ENCODE results near the gene CLSTN1.

The CLSTN1 gene

GRCh38 chr1:9710037-9710436 is 113.7 kb downstream of the CLSTN1 start:
- DNase-seq, result no peak

DNA sequence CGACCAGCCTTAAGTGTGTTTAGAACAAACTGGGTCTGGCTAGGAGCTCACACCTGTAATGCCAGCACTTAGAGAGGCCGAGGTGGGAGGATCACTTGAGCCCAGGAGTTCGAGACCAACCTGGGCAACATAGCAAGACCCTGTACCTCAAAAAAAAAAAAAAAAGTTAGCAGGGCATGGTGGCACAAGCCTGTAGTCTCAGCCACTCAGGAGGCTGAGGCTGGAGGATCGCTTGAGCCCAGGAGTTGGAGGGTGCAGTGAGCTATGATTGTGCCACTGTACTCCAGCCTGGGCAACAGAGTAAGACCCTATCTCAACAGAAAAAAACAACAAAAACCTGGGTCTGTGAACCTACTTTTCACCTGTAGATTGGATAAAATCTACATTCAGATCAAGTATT is 117.6 kb downstream of the CLSTN1 start:
- DNase-seq, result no peak

GRCh38 chr1:9705337-9706093 is 118.2 kb downstream of the CLSTN1 start:
- DNase-seq, result no peak

- DNase-seq, result no peak
These were observed 120.1 kb downstream of the CLSTN1 start for GRCh38 chr1:9703681-9704080.

- no peak for DNase-seq
These were observed 120.6 kb downstream of the CLSTN1 start for GRCh38 chr1:9703165-9703509.

- no peak for DNase-seq
These were observed 122.1 kb downstream of the CLSTN1 start for GRCh38 chr1:9701665-9702064.

- DNase-seq, result no peak
These were observed 123.4 kb downstream of the CLSTN1 start for GRCh38 chr1:9700340-9700739.

GRCh38 chr1:9699361-9699760 is 124.4 kb downstream of the CLSTN1 start:
- DNase-seq, result no peak

DNA sequence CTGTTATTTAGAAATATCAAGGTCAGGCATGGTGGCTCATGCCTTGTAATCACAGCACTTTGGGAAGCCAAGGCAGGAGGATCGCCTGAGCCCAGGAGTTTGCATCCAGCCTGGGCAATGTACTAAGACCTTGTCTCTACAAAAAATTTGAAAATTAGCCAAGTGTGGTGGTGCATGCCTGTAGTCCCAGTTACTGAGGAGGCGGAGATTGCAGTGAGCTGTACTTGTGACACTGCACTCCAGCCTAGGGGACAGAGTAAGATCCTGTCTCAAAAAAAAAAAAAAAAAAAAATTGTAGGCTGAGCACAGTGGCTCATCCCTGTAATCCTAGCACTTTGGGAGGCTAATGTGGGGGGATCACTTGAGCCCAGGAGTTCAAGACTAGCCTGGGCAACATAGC is 127.0 kb downstream of the CLSTN1 start:
- DNase-seq, result no peak

GRCh38 chr1:9691691-9692090 is 132.1 kb downstream of the CLSTN1 start:
- DNase-seq, result no peak

GRCh38 chr1:9691108-9691445 is 132.7 kb downstream of the CLSTN1 start:
- DNase-seq, result no peak

- DNase-seq, result no peak
These were observed 133.2 kb downstream of the CLSTN1 start for GRCh38 chr1:9690440-9691107.

DNA sequence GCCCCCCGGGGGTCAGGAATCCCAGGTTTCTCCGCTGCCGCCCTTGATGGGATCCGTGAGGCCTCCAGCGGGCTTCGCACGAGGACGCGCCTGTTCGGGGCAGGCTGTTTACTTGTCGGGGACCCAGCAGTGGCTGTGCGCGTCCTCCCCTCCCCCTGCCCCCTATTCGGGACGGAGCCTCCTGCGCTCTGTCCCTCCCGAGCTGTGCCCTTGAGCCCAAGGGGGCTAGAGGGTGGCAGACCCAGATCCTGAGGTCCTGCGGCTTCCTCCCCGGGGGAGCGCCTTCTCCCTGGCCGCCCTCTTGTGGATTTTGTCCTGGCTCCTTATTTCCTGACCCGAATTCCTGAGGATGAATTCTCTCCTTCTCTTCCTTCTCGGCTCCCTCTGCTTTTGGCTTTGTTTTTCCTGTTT is 133.8 kb downstream of the CLSTN1 start:
- DNase-seq, result no peak

- peak; percentile 57 for DNase-seq
These were observed 134.6 kb downstream of the CLSTN1 start for GRCh38 chr1:9689011-9689706.

DNA sequence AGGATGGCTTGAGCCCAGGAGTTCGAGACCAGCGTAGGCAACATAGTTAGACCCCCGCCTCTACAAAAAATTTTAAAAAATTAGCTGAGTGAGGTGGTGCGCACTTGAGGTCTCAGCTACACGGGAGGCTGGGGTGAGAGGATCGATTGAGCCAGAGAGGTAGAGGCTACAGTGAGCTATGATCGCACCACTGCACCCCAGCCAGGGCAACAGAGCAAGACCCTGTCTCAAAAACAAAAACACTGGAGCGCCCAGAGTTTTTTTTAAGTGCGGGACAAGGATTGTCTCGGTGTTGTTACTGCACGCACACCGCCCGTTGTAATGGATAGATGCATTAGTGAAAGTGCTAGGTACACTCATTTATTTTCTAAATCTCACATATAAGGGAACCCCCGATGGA is 135.2 kb downstream of the CLSTN1 start:
- DNase-seq, result no peak

DNA sequence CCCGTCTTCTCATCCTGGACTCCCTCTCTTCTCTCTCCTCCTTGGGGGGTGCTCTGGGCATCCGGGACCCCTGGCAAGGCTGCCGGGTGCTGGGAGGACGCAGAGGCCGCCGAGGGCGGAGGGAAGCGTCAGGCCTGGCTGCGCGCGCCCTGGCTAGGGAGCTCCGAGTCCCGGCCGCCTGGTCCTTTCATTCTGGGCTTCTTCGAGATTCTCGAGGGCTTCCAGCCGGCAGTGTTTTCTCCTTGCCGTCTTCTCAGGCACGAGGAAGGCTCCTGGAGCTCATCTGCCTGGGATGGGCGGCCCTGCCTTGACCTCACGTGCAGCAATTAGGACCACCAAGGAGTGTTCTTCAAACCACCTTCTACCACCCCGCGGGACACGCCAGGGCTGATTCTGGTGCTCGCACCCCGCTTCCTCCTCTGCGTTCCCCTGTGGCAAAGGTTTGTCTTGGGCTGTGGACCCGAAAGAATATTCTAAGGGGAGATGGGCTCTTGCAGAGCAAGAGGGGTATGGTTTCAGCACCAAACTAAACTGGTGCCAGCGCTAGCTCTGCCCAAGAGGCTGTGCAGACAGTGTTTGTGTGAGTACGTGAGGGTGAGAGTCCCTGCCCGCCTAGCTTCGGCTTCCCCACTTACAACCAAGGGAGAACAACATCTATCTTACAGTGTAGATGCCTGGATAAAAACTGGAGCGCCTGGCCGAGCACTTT is 135.7 kb downstream of the CLSTN1 start:
- no peak for DNase-seq

GRCh38 chr1:9687120-9687873 is 136.5 kb downstream of the CLSTN1 start:
- peak; percentile 35 for DNase-seq

GRCh38 chr1:9684801-9685200 is 139.0 kb downstream of the CLSTN1 start:
- DNase-seq, result no peak

DNA sequence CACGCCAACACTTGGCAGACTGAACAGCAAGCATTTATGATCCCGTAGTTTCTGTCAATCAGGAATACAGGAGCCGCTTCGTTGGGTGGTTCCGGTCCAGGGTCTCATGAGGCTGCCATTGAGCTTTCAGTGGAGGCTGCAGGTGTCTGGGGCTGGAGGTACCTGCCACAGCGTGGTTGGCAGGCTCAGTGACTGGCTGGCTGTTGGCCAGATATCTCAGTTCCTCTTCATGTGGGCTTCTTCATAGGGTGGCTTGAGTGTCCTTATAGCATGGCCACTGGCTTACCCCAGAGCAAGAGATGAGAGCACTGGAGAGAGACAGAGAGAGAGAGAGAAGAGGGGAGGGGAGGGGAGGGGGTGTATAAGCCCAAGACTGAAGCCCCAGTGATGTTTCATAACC is 142.9 kb downstream of the CLSTN1 start:
- no peak for DNase-seq

GRCh38 chr1:9680091-9680490 is 143.7 kb downstream of the CLSTN1 start:
- no peak for DNase-seq

Measured in NCI-H446 treated with DMSO at 0.1 percent for 48 hours (cell line).